Measurements from ENCODE around the gene PPP4C.

The PPP4C gene

DNA sequence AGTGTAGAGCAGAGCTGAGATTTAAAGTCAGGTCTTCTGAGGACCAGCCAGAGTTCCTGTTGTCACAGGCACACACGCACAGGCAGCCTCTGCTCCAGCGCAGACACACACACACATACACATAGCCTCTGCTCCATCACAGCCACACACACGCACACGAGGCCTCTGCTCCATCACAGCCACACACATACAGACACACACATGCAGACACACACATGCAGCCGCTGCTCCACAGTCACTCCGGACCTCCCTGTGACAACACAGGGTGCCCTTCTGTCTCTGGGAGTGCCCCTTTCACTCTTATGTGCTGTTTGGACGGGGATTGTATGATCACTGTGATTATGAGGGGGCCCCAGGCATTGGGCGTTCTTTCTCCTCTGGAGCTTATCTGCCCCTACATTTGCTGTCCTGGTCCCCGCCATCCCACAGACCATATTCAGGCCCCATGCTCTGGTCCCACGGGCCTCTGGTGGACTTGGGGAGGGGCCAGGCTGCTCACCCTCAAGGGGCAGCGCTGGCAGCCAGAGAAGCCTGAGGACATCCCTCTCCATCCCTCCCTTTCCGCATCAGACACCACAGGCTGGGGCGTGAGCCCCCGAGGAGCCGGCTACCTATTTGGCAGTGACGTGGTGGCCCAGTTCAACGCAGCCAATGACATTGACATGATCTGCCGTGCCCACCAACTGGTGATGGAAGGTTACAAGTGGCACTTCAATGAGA, 8.5 kb downstream of the PPP4C start:
- Histone ChIP-seq H3K4me3 (ENCODE audit: low read depth, low read length) (no peak overlapping the region), H3K4me1 (ENCODE audit: control insufficient read depth, insufficient read depth, low read length) (peaks cover 11% of the 10 kb centered on the region; the same call in 1 of the 2 replicates), H3K27ac (ENCODE audit: low read depth, low read length) (no peak overlapping the region), H3K36me3 (ENCODE audit: control insufficient read depth, insufficient read depth, low read length) (peaks cover 63% of the 10 kb centered on the region), H3K9ac (ENCODE audit: low read length) (no peak overlapping the region), H3K27me3 (ENCODE audit: control insufficient read depth, insufficient read depth, low read length) (no peaks in the 10 kb centered on the region), H3K9me3 (ENCODE audit: control insufficient read depth, insufficient read depth, low read depth, low read length) (no peaks in the 10 kb centered on the region)

DNA sequence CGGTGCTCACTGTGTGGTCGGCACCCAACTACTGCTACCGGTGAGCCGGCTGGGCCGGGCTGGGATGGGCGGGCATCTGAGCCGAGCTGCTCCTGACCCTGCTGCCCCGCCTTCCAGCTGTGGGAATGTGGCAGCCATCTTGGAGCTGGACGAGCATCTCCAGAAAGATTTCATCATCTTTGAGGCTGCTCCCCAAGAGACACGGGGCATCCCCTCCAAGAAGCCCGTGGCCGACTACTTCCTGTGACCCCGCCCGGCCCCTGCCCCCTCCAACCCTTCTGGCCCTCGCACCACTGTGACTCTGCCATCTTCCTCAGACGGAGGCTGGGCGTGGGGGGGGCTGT, 9.0 kb downstream of the PPP4C start:
- Histone ChIP-seq H3K4me3 (ENCODE audit: low read depth, low read length) (no peak overlapping the region), H3K27ac (ENCODE audit: low read depth, low read length) (peak overlapping the region; percentile 80; the same call in 1 of the 2 replicates), H3K27me3 (ENCODE audit: control insufficient read depth, insufficient read depth, low read length) (no peaks in the 10 kb centered on the region), H3K9ac (ENCODE audit: low read length) (no peak overlapping the region), H3K4me1 (ENCODE audit: control insufficient read depth, insufficient read depth, low read length) (peaks cover 11% of the 10 kb centered on the region; the same call in 1 of the 2 replicates), H3K9me3 (ENCODE audit: control insufficient read depth, insufficient read depth, low read depth, low read length) (no peaks in the 10 kb centered on the region), H3K36me3 (ENCODE audit: control insufficient read depth, insufficient read depth, low read length) (peaks cover 57% of the 10 kb centered on the region)

DNA sequence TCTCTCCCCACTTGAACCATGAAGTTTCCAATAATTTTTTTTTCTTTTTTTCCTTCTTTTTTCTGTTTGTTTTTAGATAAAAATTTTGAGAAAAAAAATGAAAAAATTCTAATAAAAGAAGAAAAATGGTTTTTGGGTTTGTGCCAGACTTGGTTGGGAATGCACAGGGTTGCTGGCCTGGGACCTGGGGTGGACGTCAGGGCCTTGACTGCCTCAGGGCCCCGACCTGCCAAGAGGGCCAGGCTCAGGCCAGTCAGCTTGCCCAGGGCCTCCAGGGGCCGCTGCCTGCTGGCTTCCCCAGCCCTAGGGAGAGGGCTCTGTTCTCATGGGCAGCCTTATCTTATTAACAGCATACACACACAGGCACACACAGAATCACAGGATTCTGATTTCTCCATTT, 9.5 kb downstream of the PPP4C start:
- Histone ChIP-seq H3K27me3 (ENCODE audit: control insufficient read depth, insufficient read depth, low read length) (no peaks in the 10 kb centered on the region), H3K4me3 (ENCODE audit: low read depth, low read length) (no peak overlapping the region), H3K9ac (ENCODE audit: low read length) (peak overlapping the region; percentile 69), H3K36me3 (ENCODE audit: control insufficient read depth, insufficient read depth, low read length) (peaks cover 53% of the 10 kb centered on the region), H3K9me3 (ENCODE audit: control insufficient read depth, insufficient read depth, low read depth, low read length) (no peaks in the 10 kb centered on the region), H3K27ac (ENCODE audit: low read depth, low read length) (peak overlapping the region; percentile 80; the same call in 1 of the 2 replicates), H3K4me1 (ENCODE audit: control insufficient read depth, insufficient read depth, low read length) (peaks cover 15% of the 10 kb centered on the region; the same call in 1 of the 2 replicates)

DNA sequence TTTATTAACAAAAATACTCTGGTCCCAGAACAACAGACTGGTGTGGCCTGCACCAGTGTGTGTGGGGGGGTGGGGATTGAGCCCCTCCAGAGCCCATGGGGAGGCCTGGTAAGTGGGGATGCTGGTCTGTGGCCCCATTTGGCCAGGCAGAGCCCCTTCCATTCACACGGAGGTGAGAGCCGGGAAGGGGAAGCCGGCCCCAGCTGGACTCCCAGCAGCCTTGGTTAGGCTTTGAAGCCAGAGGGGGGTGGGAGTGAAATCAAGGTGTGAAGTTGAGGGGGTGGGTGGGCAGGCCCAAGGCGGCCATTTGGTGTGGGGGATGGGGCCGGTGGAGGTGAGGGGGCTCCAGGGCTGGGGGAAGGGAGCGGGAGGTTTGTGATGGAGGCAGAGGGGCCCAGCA, 10.0 kb downstream of the PPP4C start:
- Histone ChIP-seq H3K27ac (ENCODE audit: low read depth, low read length) (peak overlapping the region; percentile 80; the same call in 1 of the 2 replicates), H3K4me1 (ENCODE audit: control insufficient read depth, insufficient read depth, low read length) (peaks cover 21% of the 10 kb centered on the region; the same call in 1 of the 2 replicates), H3K9ac (ENCODE audit: low read length) (peak overlapping the region; percentile 69), H3K36me3 (ENCODE audit: control insufficient read depth, insufficient read depth, low read length) (peaks cover 49% of the 10 kb centered on the region), H3K4me3 (ENCODE audit: low read depth, low read length) (no peak overlapping the region), H3K27me3 (ENCODE audit: control insufficient read depth, insufficient read depth, low read length) (no peaks in the 10 kb centered on the region), H3K9me3 (ENCODE audit: control insufficient read depth, insufficient read depth, low read depth, low read length) (no peaks in the 10 kb centered on the region)

DNA sequence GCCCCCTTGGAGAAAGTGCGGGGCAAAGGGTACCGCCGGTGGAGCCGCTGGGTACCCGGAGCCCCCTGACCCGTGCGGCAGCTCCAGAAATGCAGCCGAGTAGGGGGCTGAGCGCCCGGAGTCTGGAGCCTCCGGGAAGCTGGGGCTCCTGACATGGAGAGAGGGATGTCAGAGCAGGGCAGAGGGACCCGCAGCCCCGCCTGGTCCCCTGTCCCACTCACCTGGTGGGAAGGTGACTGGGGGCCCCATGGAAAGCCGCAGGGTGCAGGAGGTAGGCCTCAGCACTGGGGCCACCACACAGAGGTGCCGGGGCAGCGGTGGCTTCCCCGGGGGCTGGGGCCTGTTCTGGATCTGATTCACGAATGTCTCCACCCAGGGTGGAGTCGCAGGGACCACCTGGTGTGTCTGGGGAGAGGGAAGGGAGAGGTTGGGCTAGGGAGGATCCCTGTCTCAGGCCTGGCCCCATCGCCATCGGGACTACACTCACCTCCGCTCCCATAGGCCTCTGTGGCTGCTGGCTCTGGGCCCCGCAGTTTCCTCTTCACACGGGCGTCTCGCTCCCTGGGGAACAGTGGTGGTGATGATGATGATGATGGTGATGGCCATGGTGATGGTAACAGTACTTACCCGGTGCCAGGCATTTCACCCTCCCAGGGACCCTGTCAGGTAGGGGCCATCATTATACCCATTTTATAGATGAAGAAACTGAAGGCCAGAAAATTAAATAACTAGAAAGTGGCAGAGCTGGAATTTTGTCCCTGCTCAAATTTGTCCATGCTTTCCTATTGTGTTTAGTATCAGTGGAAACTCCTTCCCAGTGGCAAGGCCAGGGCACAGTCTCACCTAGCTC, 10.7 kb downstream of the PPP4C start:
- Histone ChIP-seq H3K9me3 (ENCODE audit: control insufficient read depth, insufficient read depth, low read depth, low read length) (no peaks in the 10 kb centered on the region), H3K4me3 (ENCODE audit: low read depth, low read length) (no peak overlapping the region), H3K9ac (ENCODE audit: low read length) (peak overlapping the region; percentile 23), H3K27me3 (ENCODE audit: control insufficient read depth, insufficient read depth, low read length) (no peaks in the 10 kb centered on the region), H3K4me1 (ENCODE audit: control insufficient read depth, insufficient read depth, low read length) (peaks cover 24% of the 10 kb centered on the region; the same call in 1 of the 2 replicates), H3K36me3 (ENCODE audit: control insufficient read depth, insufficient read depth, low read length) (peaks cover 42% of the 10 kb centered on the region), H3K27ac (ENCODE audit: low read depth, low read length) (peak overlapping the region; percentile 74; the same call in 1 of the 2 replicates)

GRCh38 chr16:30087181-30087898, 11.5 kb downstream of the PPP4C start:
- Histone ChIP-seq H3K9ac (ENCODE audit: low read length) (no peak overlapping the region), H3K4me3 (ENCODE audit: low read depth, low read length) (no peak overlapping the region), H3K4me1 (ENCODE audit: control insufficient read depth, insufficient read depth, low read length) (peaks cover 27% of the 10 kb centered on the region), H3K36me3 (ENCODE audit: control insufficient read depth, insufficient read depth, low read length) (peaks cover 38% of the 10 kb centered on the region), H3K27me3 (ENCODE audit: control insufficient read depth, insufficient read depth, low read length) (no peaks in the 10 kb centered on the region), H3K9me3 (ENCODE audit: control insufficient read depth, insufficient read depth, low read depth, low read length) (no peaks in the 10 kb centered on the region), H3K27ac (ENCODE audit: low read depth, low read length) (no peak overlapping the region)

DNA sequence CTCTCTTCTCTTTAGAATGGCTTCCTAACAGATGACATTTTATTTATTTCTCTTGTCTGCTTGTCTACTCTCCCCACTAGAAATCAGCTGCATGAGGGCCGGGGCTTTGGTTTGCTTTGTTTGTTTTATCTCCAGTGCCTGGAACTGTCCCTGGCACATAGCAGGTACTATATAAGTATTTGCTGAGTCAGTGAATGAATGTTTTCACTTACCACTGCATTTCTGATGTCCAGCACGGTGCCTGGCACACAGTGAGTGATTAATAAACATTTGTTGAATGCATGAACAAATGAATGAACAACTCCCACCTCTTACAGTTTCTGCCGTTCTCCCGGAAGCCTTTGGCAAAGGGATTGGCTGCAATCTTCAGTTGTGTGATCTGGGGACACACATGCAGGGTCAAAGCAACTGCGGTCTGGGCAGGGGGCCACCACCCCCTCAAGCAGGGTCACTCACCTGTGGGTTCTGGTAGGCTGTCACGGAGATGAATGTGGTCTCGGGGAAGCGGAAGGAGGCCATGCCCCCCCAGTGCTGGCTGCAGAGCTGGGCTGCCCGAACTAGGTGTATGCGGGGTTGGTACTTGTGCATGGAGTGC, 12.5 kb downstream of the PPP4C start:
- no peaks in the 10 kb centered on the region for H3K9me3 ChIP-seq (ENCODE audit: control insufficient read depth, insufficient read depth, low read depth, low read length)
- no peak overlapping the region for H3K4me3 ChIP-seq (ENCODE audit: low read depth, low read length)
- H3K36me3 ChIP-seq (ENCODE audit: control insufficient read depth, insufficient read depth, low read length) = peaks cover 28% of the 10 kb centered on the region
- H3K9ac ChIP-seq (ENCODE audit: low read length) = no peak overlapping the region
- peaks cover 31% of the 10 kb centered on the region for H3K4me1 ChIP-seq (ENCODE audit: control insufficient read depth, insufficient read depth, low read length)
- no peaks in the 10 kb centered on the region for H3K27me3 ChIP-seq (ENCODE audit: control insufficient read depth, insufficient read depth, low read length)
- no peak overlapping the region for H3K27ac ChIP-seq (ENCODE audit: low read depth, low read length)

- H3K36me3 ChIP-seq (ENCODE audit: control insufficient read depth, insufficient read depth, low read length) = peaks cover 21% of the 10 kb centered on the region
- no peak overlapping the region for H3K9ac ChIP-seq (ENCODE audit: low read length)
- no peak overlapping the region for H3K27ac ChIP-seq (ENCODE audit: low read depth, low read length)
- H3K9me3 ChIP-seq (ENCODE audit: control insufficient read depth, insufficient read depth, low read depth, low read length) = no peaks in the 10 kb centered on the region
- no peaks in the 10 kb centered on the region for H3K27me3 ChIP-seq (ENCODE audit: control insufficient read depth, insufficient read depth, low read length)
- peaks cover 31% of the 10 kb centered on the region for H3K4me1 ChIP-seq (ENCODE audit: control insufficient read depth, insufficient read depth, low read length)
- no peak overlapping the region for H3K4me3 ChIP-seq (ENCODE audit: low read depth, low read length)
Measured at GRCh38 chr16:30088832-30089624, 13.2 kb downstream of the PPP4C start.

- Histone ChIP-seq H3K9ac (ENCODE audit: low read length) (peak overlapping the region; percentile 58), H3K9me3 (ENCODE audit: control insufficient read depth, insufficient read depth, low read depth, low read length) (no peaks in the 10 kb centered on the region), H3K4me3 (ENCODE audit: low read depth, low read length) (peak overlapping the region; percentile 72), H3K27me3 (ENCODE audit: control insufficient read depth, insufficient read depth, low read length) (no peaks in the 10 kb centered on the region), H3K4me1 (ENCODE audit: control insufficient read depth, insufficient read depth, low read length) (peaks cover 33% of the 10 kb centered on the region), H3K27ac (ENCODE audit: low read depth, low read length) (no peak overlapping the region), H3K36me3 (ENCODE audit: control insufficient read depth, insufficient read depth, low read length) (peaks cover 9% of the 10 kb centered on the region)
Measured at GRCh38 chr16:30090610-30091331, 15.0 kb downstream of the PPP4C start.

Data from HUES6 (cell line).